Adipose tissue (tissue), 3 donors: Measurements from ENCODE around the gene GALM. TPM values are rescaled to one million over a fixed set of nuclear protein-coding genes. Genes with fewer than 3 reads are reported as not detected.
"Not testable (repeated sequence)": the region's sequence is repeated elsewhere in the genome, so short reads cannot be mapped to it uniquely, and the experiment has no call there.

Source experiments
- H3K27ac ChIP-seq: one replicate; pipeline ENCODE4 v1.5.1; 2013; ENCODE audit warnings: low read depth, low read length
- WGBS, 3 donors: extraction: QIAGEN DNeasy Blood & Tissue Kit; methylation state at CpG; one replicate each; pipeline ENCODE4 v1.1.7; 2013; 5-methylcytosine and 5-hydroxymethylcytosine counted together
- polyA plus RNA-seq, 3 donors: library from polyadenylated mRNA; stranded (reverse); fragments of 200-250 nt; gene quantifications; one replicate each; pipeline ENCODE4 v1.2.3, GENCODE V29; 2013
- donor health status: healthy with polysubstance abuse.
- donor health status: Bipolar disorder and iron deficiency.
- donor health status: healthy.

GALM gene
- polyA plus RNA-seq, 3 donors: 6.7 to 11.0 (median 7.8) TPM

GRCh38 chr2:38643683-38644511, 22.0 kb upstream of the GALM start:
- not testable (repeated sequence) for H3K27ac ChIP-seq
- WGBS, 3 donors: 77 to 90% (median 81%) methylated on average over 16 of the region's 16 CpGs

- no peak overlapping the region for H3K27ac ChIP-seq
- 84 to 90% (median 87%) methylated on average over 7 of the region's 7 CpGs for WGBS, 3 donors
These were observed 17.7 kb upstream of the GALM start for GRCh38 chr2:38648107-38648761.

- 92 to 95% (median 93%) methylated on average over 12 of the region's 12 CpGs for WGBS, 3 donors
- H3K27ac ChIP-seq: no peak overlapping the region
These were observed 16.7 kb upstream of the GALM start for GRCh38 chr2:38649176-38649728.

- WGBS, 3 donors: 86 to 87% (median 87%) methylated on average over 6 of the region's 6 CpGs
- no peak overlapping the region for H3K27ac ChIP-seq
These were observed 15.9 kb upstream of the GALM start for GRCh38 chr2:38650012-38650411.

- 90 to 95% (median 94%) methylated on average over 2 of the region's 2 CpGs for WGBS, 3 donors
- no peak overlapping the region for H3K27ac ChIP-seq
These were observed 15.2 kb upstream of the GALM start for GRCh38 chr2:38650717-38651116.

- no peak overlapping the region for H3K27ac ChIP-seq
- 60 to 69% (median 68%) methylated on average over 6 of the region's 6 CpGs for WGBS, 3 donors
These were observed 13.3 kb upstream of the GALM start for GRCh38 chr2:38652431-38653273.

- WGBS, 3 donors: 94 to 98% (median 94%) methylated on average over 2 of the region's 2 CpGs
These were observed 12.6 kb upstream of the GALM start for GRCh38 chr2:38653380-38653714.

GRCh38 chr2:38653715-38654527, 12.0 kb upstream of the GALM start:
- no peak overlapping the region for H3K27ac ChIP-seq
- 82 to 84% (median 84%) methylated on average over 10 of the region's 10 CpGs for WGBS, 3 donors

More at GRCh38 chr2:38653380-38653714, 12.6 kb upstream of the GALM start:
- H3K27ac ChIP-seq: no peak overlapping the region

GRCh38 chr2:38654528-38655381, 11.2 kb upstream of the GALM start:
- WGBS, 3 donors: 56 to 65% (median 63%) methylated on average over 13 of the region's 13 CpGs
- no peak overlapping the region for H3K27ac ChIP-seq

- no peak overlapping the region for H3K27ac ChIP-seq
- WGBS, 3 donors: 76 to 92% (median 85%) methylated on average over 1 of the region's 1 CpG
These were observed 10.5 kb upstream of the GALM start for GRCh38 chr2:38655441-38655840.

GRCh38 chr2:38656866-38657480, 8.9 kb upstream of the GALM start:
- 78 to 87% (median 82%) methylated on average over 4 of the region's 4 CpGs for WGBS, 3 donors

GRCh38 chr2:38658613-38659012, 7.3 kb upstream of the GALM start:
- no peak overlapping the region for H3K27ac ChIP-seq
- WGBS, 3 donors: 55 to 88% (median 72%) methylated on average over 2 of the region's 2 CpGs

More at GRCh38 chr2:38656866-38657480, 8.9 kb upstream of the GALM start:
- no peak overlapping the region for H3K27ac ChIP-seq

- no peak overlapping the region for H3K27ac ChIP-seq
- 86 to 95% (median 94%) methylated on average over 2 of the region's 2 CpGs for WGBS, 3 donors
These were observed 6.8 kb upstream of the GALM start for GRCh38 chr2:38659115-38659514.

- 93 to 100% (median 98%) methylated on average over 3 of the region's 3 CpGs for WGBS, 3 donors
- H3K27ac ChIP-seq: no peak overlapping the region
These were observed 5.6 kb upstream of the GALM start for GRCh38 chr2:38660282-38660681.

GRCh38 chr2:38661306-38661705, 4.6 kb upstream of the GALM start:
- H3K27ac ChIP-seq: no peak overlapping the region
- WGBS, 3 donors: 83 to 89% (median 87%) methylated on average over 3 of the region's 3 CpGs

- 3 to 12% (median 5%) methylated on average over 4 of the region's 4 CpGs for WGBS, 3 donors
- H3K27ac ChIP-seq: no peak overlapping the region
These were observed 619 bp downstream of the GALM start for GRCh38 chr2:38666556-38666910.

- no peak overlapping the region for H3K27ac ChIP-seq
- 81 to 98% (median 96%) methylated on average over 4 of the region's 4 CpGs for WGBS, 3 donors
These were observed 2.2 kb downstream of the GALM start for GRCh38 chr2:38668092-38668491.
